DND-41 (cell line): ENCODE measurements around the gene NFIB.

Experiments used
- ATAC-seq: fragments of 200-7000 bp; cut with Tn5 transposase; 3 replicates; pipeline ENCODE4 v1.9.1; 2021; ENCODE audit warnings: low read depth; ENCODE audit not compliant: insufficient read depth
- DNase-seq: peaks from one replicate; pipeline ENCODE4 v3.0.0-alpha.2; 2020
- H2AFZ ChIP-seq: 2 replicates; pipeline ENCODE4 v1.6.0; 2012; ENCODE audit warnings: low read depth, low read length
- H3K27ac ChIP-seq: 2 replicates; pipeline ENCODE4 v1.5.1; 2012; ENCODE audit warnings: low read length, inconsistent platforms
- H3K27me3 ChIP-seq: fragments of 200-600 bp; sonication (generic); 2 replicates; pipeline ENCODE4 v1.6.0; 2012; ENCODE audit warnings: low read length, mild to moderate bottlenecking, inconsistent platforms; ENCODE audit not compliant: insufficient read depth, poor library complexity
- H3K36me3 ChIP-seq: 2 replicates; pipeline ENCODE4 v1.5.1; 2012; ENCODE audit warnings: low read length, inconsistent platforms; ENCODE audit not compliant: insufficient read depth
- H3K4me1 ChIP-seq: 2 replicates; pipeline ENCODE4 v1.5.1; 2012; ENCODE audit warnings: mild to moderate bottlenecking, low read length; ENCODE audit not compliant: insufficient read depth
- H3K4me2 ChIP-seq: 2 replicates; pipeline ENCODE4 v1.6.0; 2012; ENCODE audit warnings: mild to moderate bottlenecking, moderate library complexity, low read length, inconsistent platforms; ENCODE audit not compliant: insufficient read depth
- H3K4me3 ChIP-seq, 2 experiments: fragments of 200-600 bp in 1 of 2; shearing (Covaris generic) in 1 of 2; 2 replicates each; pipeline ENCODE4 v1.5.1; 2012 to 2016; ENCODE audit warnings: inconsistent platforms in 2 of 2, low read length in 2 of 2, mild to moderate bottlenecking in 2 of 2, low read depth in 1 of 2, moderate library complexity in 1 of 2
- H3K79me2 ChIP-seq: 2 replicates; pipeline ENCODE4 v1.6.0; 2012; ENCODE audit warnings: low read length, inconsistent platforms; ENCODE audit not compliant: insufficient read depth
- H3K9ac ChIP-seq: 2 replicates; pipeline ENCODE4 v1.6.0; 2012; ENCODE audit warnings: low read depth, mild to moderate bottlenecking, inconsistent platforms, low read length, moderate library complexity
- H3K9me3 ChIP-seq: 2 replicates; pipeline ENCODE4 v1.5.1; 2012; ENCODE audit warnings: low read length, moderate library complexity, mild to moderate bottlenecking, inconsistent platforms; ENCODE audit not compliant: insufficient read depth, severe bottlenecking
- H4K20me1 ChIP-seq: 2 replicates; pipeline ENCODE4 v1.6.0; 2012; ENCODE audit warnings: low read length; ENCODE audit not compliant: insufficient read depth
- CTCF ChIP-seq: IDR thresholded peaks from 2 replicates; pipeline ENCODE4 v1.5.1; 2012; ENCODE audit warnings: borderline replicate concordance, low read length, moderate library complexity, mild to moderate bottlenecking; ENCODE audit not compliant: poor library complexity, severe bottlenecking; ENCODE audit errors: extremely low read depth
- EZH2 ChIP-seq: IDR thresholded peaks from 3 replicates; pipeline ENCODE4 v1.6.1; 2012; ENCODE audit warnings: borderline replicate concordance, low read depth, mild to moderate bottlenecking, moderate library complexity, low read length, inconsistent platforms; ENCODE audit not compliant: severe bottlenecking

Gene NFIB

DNA sequence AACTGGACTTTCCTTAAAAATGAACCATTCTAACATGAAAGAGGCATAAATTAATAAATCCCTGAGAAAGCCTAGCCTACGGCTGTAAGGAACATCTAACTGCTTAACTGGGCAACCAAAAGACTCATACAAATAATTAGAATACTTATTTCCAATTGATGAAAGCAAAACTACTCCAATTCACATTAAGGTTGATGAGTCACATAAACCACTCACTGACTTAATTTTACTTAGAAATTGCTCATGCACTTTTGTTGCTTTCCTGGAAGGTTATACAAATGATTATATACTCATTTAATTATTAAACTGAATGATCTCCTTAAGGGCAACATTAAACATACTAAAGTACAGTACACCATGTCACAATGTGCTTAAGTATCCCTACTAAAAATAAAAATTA is 101.9 kb downstream of the NFIB start:
- H2AFZ ChIP-seq, result no peak overlapping the region
- H3K27me3 ChIP-seq, result no peaks in the 10 kb centered on the region
- no peak overlapping the region for H3K4me2 ChIP-seq
- no peaks in the 10 kb centered on the region for H3K36me3 ChIP-seq
- no peaks in the 10 kb centered on the region for H3K9me3 ChIP-seq
- H3K79me2 ChIP-seq, result no peaks in the 10 kb centered on the region
- ATAC-seq (no peak), DNase-seq (no peak)
- TF ChIP-seq CTCF, result no peak
- no peak for TF ChIP-seq EZH2
- H3K27ac ChIP-seq, result no peak overlapping the region
- no peak overlapping the region for H3K9ac ChIP-seq
- H3K4me1 ChIP-seq, result no peaks in the 10 kb centered on the region
- no peaks in the 10 kb centered on the region for H4K20me1 ChIP-seq
- H3K4me3 ChIP-seq, result no peak overlapping the region

GRCh38 chr9:14211564-14211963 is 102.4 kb downstream of the NFIB start:
- no peaks in the 10 kb centered on the region for H3K36me3 ChIP-seq
- no peak overlapping the region for H3K27ac ChIP-seq
- no peak for DNase-seq
- TF ChIP-seq CTCF, result no peak
- TF ChIP-seq EZH2, result no peak
- no peak overlapping the region for H3K4me2 ChIP-seq
- H3K9me3 ChIP-seq, result no peaks in the 10 kb centered on the region
- no peaks in the 10 kb centered on the region for H3K79me2 ChIP-seq
- ATAC-seq, result no peak
- H3K9ac ChIP-seq, result no peak overlapping the region
- no peaks in the 10 kb centered on the region for H3K27me3 ChIP-seq
- H2AFZ ChIP-seq, result no peak overlapping the region
- no peaks in the 10 kb centered on the region for H4K20me1 ChIP-seq
- no peak overlapping the region for H3K4me3 ChIP-seq
- no peaks in the 10 kb centered on the region for H3K4me1 ChIP-seq

- H3K9ac ChIP-seq, result no peak overlapping the region
- TF ChIP-seq EZH2, result no peak
- no peak for TF ChIP-seq CTCF
- no peak overlapping the region for H3K27ac ChIP-seq
- no peaks in the 10 kb centered on the region for H4K20me1 ChIP-seq
- ATAC-seq (no peak), DNase-seq (no peak)
- H2AFZ ChIP-seq, result no peak overlapping the region
- H3K27me3 ChIP-seq, result no peaks in the 10 kb centered on the region
- no peaks in the 10 kb centered on the region for H3K9me3 ChIP-seq
- no peaks in the 10 kb centered on the region for H3K36me3 ChIP-seq
- H3K4me2 ChIP-seq, result no peak overlapping the region
- H3K4me3 ChIP-seq, result no peak overlapping the region
- no peaks in the 10 kb centered on the region for H3K4me1 ChIP-seq
- H3K79me2 ChIP-seq, result no peaks in the 10 kb centered on the region
Observed at GRCh38 chr9:14210428-14210827, 103.5 kb downstream of the NFIB start.
